ENCODE measurements around the gene SPINDOC. TPM values are rescaled to one million over a fixed set of nuclear protein-coding genes. Genes with fewer than 3 reads are reported as not detected.

The SPINDOC gene
- total RNA-seq, 1 donor from 2014 or later = 11.3 TPM

- ATAC-seq (ENCODE audit: poor library complexity) = no peak
- intact Hi-C loops (cut with DNase I) = no loop called here
- DNase-seq = no peak
Measured at GRCh38 chr11:63821411-63821810, 8.2 kb downstream of the SPINDOC start.

GRCh38 chr11:63826471-63827190 lies 13.4 kb downstream of the SPINDOC start:
- DNase-seq (no peak), ATAC-seq (ENCODE audit: poor library complexity) (no peak)
- intact Hi-C loops (cut with DNase I) = no loop called here

- DNase-seq (no peak), ATAC-seq (ENCODE audit: poor library complexity) (peak; percentile 43)
- intact Hi-C loops (cut with DNase I) = no loop called here
Measured at GRCh38 chr11:63829823-63830489, 16.7 kb downstream of the SPINDOC start.

GRCh38 chr11:63831326-63831725 lies 18.1 kb downstream of the SPINDOC start:
- ATAC-seq (ENCODE audit: poor library complexity) = no peak
- no peak for DNase-seq
- intact Hi-C loops (cut with DNase I) = no loop called here

- ATAC-seq (ENCODE audit: poor library complexity) (no peak), DNase-seq (no peak)
- intact Hi-C loops (cut with DNase I) = no loop called here
Measured at GRCh38 chr11:63832336-63832735, 19.1 kb downstream of the SPINDOC start.

GRCh38 chr11:63833048-63833447 lies 19.8 kb downstream of the SPINDOC start:
- no peak for ATAC-seq (ENCODE audit: poor library complexity)
- DNase-seq = no peak
- intact Hi-C loops (cut with DNase I) = no loop called here

GRCh38 chr11:63834535-63835157 lies 21.4 kb downstream of the SPINDOC start:
- intact Hi-C loops (cut with DNase I) = no loop called here
- DNase-seq (no peak), ATAC-seq (ENCODE audit: poor library complexity) (no peak)

GRCh38 chr11:63835158-63835545 lies 21.9 kb downstream of the SPINDOC start:
- ATAC-seq (ENCODE audit: poor library complexity) (no peak), DNase-seq (no peak)
- intact Hi-C loops (cut with DNase I) = no loop called here

- DNase-seq = peak; percentile 72
- intact Hi-C loops (cut with DNase I) = loop anchor here (2.0 kb wide), 1 partner anchor 108 kb away; no protein-coding TSS in a partner anchor
- peak; percentile 54 for ATAC-seq (ENCODE audit: poor library complexity)
Measured at GRCh38 chr11:63837027-63837688, 23.9 kb downstream of the SPINDOC start.

- intact Hi-C loops (cut with DNase I) = loop anchor here (2.0 kb wide), 2 partner anchors 35 to 107 kb away; no protein-coding TSS in a partner anchor
- ATAC-seq (ENCODE audit: poor library complexity) (no peak), DNase-seq (no peak)
Measured at GRCh38 chr11:63837739-63838138, 24.5 kb downstream of the SPINDOC start.

- ATAC-seq (ENCODE audit: poor library complexity) (no peak), DNase-seq (peak; percentile 55)
- intact Hi-C loops (cut with DNase I) = loop anchor here (2.0 kb wide), 1 partner anchor 35 kb away; no protein-coding TSS in a partner anchor
Measured at GRCh38 chr11:63838150-63838677, 25.0 kb downstream of the SPINDOC start.

- intact Hi-C loops (cut with DNase I) = loop anchor here (2.0 kb wide), 1 partner anchor 34 kb away; no protein-coding TSS in a partner anchor
- peak; percentile 92 for ATAC-seq (ENCODE audit: poor library complexity)
- peak; percentile 98 for DNase-seq
Measured at GRCh38 chr11:63838678-63839507, 25.6 kb downstream of the SPINDOC start, which contains the start of gene MARK2. Gene MARK2 (plus strand): TSS chr11:63839110. CDS start chr11:63839507, 397 bp downstream.

- ATAC-seq (ENCODE audit: poor library complexity) (no peak), DNase-seq (no peak)
- intact Hi-C loops (cut with DNase I) = loop anchor here (2.0 to 10.0 kb wide), 2 partner anchors 33 to 315 kb away; no protein-coding TSS in a partner anchor
Measured at GRCh38 chr11:63839508-63840355, 26.5 kb downstream of the SPINDOC start.

GRCh38 chr11:63840356-63841060 lies 27.3 kb downstream of the SPINDOC start:
- DNase-seq (no peak), ATAC-seq (ENCODE audit: poor library complexity) (no peak)
- intact Hi-C loops (cut with DNase I) = loop anchor here (10.0 kb wide), 1 partner anchor 314 kb away; no protein-coding TSS in a partner anchor

- DNase-seq (no peak), ATAC-seq (ENCODE audit: poor library complexity) (no peak)
- intact Hi-C loops (cut with DNase I) = loop anchor here (10.0 kb wide), 1 partner anchor 313 kb away; no protein-coding TSS in a partner anchor
Measured at GRCh38 chr11:63841554-63841953, 28.3 kb downstream of the SPINDOC start.

- ATAC-seq (ENCODE audit: poor library complexity) (no peak), DNase-seq (no peak)
- intact Hi-C loops (cut with DNase I) = loop anchor here (10.0 kb wide), 1 partner anchor 312 kb away; no protein-coding TSS in a partner anchor
Measured at GRCh38 chr11:63843041-63843440, 29.8 kb downstream of the SPINDOC start.

Data from Right ventricle myocardium superior (tissue), 1 donor.